GM18861 (cell line): Measurements from ENCODE around the gene LRIG2.
"Not testable (repeated sequence)": the region's sequence is repeated elsewhere in the genome, so short reads cannot be mapped to it uniquely, and the experiment has no call there.

Experiments used
- ATAC-seq: cut with Tn5 transposase; IDR thresholded peaks from one replicate; pipeline ENCODE4 v1.9.1; 2021; ENCODE audit not compliant: unreplicated experiment

Gene LRIG2

DNA sequence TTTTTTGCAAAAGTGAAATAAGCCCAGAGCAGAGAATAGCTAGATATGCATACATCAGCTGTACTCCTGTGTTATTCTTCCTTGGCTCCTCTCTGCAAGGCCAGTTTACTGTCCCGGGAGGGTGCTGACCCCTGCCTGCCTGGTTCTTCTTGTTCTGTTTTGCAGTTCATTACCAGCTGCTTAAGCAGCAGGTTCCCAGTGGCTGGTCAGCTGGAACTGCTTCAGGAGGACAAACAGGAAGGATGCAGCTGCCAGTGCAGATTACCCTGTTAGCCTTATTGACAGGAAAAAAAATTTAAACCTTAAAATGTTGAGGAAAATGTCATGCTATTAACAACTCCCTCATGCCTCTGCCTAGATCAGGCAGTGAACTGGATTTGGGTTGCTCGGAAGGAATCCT, 16.0 kb upstream of the LRIG2 start:
- ATAC-seq = no peak

DNA sequence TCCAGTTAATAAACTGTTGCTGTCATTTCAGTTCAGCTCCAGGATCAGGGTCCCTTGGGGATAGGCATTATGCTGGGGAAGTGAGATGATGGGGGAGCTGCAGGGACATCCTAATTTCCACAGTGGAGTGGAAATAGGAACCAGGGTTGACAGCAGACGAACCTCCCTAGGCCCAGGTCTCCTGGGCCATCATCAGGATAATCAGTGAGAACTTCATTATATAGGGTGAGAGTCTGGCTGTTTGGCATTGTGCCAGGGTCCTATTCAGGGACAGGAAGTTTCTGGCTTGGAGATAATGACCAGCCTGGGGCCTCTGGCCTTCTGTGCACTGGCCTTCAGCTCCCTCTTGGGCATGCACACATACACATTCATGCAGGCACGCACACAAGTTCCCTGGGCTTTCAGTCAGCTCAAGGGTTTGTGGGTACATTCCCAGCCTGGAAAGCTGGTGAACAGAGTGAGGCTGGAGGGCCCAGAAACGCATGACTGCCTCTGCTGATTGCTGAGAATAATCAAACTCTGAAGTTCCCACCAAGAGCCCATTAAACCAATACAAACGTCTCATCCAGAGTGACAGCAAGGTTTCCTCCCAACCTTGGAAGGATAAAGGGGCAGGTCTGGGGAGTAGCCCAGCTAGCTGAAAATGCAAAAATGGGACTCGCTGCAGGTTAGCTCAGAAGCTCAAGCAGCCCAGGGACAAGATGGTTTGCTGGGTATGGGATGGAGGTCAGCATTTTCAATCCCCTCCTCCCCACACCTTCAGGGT, 13.9 kb upstream of the LRIG2 start:
- no peak for ATAC-seq

GRCh38 chr1:113063456-113063855, 9.5 kb upstream of the LRIG2 start:
- not testable (repeated sequence) for ATAC-seq

GRCh38 chr1:113072141-113072756, 749 bp upstream of the LRIG2 start:
- ATAC-seq = no peak

- peak; percentile 10 for ATAC-seq
Observed at GRCh38 chr1:113073479-113073950, 517 bp downstream of the LRIG2 start.

- ATAC-seq = no peak
Observed at GRCh38 chr1:113074237-113074636, 1.2 kb downstream of the LRIG2 start.

- not testable (repeated sequence) for ATAC-seq
Observed at GRCh38 chr1:113077978-113078377, 5.0 kb downstream of the LRIG2 start.

DNA sequence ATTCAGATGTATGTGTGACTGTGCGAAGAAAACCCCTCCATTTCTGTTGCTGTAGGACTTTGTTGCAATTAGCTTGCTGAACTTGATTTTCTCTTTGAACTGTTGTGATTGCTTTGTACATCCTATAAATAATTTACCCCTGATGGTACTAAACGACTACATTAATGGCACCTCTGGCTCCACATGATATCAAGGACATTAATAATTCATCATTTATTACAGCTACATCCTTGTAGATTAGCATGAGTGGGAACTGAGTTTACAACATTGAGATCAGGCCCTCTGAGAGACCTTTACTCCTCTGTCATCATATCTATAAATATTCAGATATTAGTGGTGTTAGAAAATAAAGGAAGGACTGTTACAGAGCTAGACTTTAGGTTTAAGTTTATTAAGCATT, 13.5 kb downstream of the LRIG2 start:
- no peak for ATAC-seq

DNA sequence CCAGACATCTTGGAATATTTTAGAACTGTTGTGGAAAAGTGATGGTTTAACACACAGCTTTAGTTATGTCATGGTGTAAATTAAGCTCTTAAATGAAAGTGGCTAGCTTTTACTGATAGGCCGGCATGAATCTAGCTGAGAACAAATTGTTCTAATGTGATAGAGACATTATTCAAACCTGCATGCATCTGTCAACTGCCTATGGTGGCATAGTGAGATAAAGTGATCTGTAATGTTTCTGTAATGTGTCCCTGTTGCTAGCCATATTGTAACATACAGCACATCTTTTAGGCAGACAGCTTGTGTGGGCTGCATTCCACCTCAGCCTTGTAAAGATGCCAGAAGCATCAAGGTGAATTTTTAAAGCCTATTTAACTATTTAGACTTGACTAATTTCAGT, 16.0 kb downstream of the LRIG2 start:
- no peak for ATAC-seq

DNA sequence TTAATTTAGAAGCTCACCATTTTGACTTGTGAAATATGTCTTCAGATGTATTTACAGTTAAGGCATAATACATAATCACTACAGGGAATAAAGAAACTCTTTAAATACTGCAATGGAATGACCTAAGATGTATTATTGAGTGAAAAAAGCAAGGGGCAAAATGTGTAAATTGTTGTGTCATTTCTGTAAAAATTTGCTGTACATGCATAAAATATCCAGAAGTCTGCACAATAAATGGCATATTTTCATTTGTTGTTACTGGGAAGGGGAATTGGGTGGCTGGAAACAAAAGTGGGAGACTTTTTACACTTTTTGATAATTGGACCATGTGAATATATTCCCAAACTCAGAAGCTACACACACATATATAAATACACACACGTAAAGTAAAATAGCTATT, 17.1 kb downstream of the LRIG2 start:
- ATAC-seq = no peak

DNA sequence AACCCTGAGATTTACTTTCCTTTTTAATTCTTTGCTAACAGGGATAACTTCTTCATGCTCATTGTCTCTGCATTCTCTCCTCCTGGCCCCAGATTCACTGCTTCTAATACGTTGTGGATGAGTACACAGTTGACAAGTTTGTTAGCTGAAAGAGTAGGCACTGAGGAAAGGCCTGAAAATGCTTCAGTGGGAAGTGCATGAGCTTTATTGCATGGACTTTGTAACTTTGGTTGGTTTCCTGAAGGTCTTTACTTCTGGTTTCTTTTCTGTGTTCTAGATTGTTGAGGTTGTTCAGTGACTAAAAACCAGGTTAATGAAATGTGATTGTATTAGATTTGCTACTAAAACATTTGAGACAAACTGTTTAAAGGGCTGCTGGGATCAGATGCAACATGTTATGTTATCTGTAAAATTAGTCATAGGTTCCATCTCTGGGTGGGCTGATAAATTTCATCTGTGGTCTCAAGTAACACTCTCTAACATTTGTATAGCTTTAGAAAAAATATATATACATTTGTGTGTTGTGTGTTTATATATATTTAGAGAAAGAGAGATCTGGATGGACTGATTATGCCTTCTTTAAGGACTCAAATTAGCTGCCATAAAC, 19.1 kb downstream of the LRIG2 start:
- ATAC-seq = no peak

DNA sequence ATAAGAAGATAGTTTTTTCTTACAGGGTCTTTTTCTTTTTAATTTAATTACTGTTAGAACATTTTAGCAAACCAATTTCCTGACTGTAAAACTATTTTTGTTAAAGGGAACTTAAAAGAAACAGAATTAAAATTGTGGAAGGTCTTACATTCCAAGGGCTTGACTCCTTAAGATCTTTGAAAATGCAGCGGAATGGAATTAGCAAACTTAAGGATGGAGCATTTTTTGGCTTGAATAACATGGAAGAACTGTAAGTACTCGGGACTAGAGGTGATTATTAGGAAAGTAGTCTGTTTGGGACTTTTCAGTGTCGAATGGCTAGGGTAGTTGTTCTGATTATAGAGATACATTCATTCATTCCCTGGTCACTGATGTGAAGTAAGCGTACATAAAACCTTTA, 21.5 kb downstream of the LRIG2 start:
- ATAC-seq = no peak

GRCh38 chr1:113095790-113096455, 22.9 kb downstream of the LRIG2 start:
- no peak for ATAC-seq

GRCh38 chr1:113096493-113096892, 23.5 kb downstream of the LRIG2 start:
- no peak for ATAC-seq

GRCh38 chr1:113101588-113101987, 28.6 kb downstream of the LRIG2 start:
- no peak for ATAC-seq

GRCh38 chr1:113103048-113103447, 30.1 kb downstream of the LRIG2 start:
- ATAC-seq = no peak

DNA sequence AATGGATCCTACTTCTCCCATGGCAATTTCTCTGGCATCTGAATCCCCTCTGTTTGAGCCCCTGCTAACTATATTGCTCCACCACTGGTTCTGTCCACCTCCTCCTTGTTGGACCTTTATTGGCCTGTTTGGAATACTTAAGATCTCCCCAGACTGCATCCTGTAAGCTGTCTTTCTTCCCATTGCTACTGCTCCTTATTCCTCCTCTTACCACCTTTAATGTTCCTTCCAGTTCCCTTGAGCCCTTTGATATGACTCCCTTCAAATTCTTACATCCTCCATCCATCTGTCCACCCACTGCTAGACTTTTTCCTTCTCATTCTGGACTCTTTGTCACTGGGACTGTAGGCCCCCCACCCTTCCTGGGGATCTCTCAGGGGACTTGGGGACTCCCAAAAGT, 31.0 kb downstream of the LRIG2 start:
- ATAC-seq = no peak

DNA sequence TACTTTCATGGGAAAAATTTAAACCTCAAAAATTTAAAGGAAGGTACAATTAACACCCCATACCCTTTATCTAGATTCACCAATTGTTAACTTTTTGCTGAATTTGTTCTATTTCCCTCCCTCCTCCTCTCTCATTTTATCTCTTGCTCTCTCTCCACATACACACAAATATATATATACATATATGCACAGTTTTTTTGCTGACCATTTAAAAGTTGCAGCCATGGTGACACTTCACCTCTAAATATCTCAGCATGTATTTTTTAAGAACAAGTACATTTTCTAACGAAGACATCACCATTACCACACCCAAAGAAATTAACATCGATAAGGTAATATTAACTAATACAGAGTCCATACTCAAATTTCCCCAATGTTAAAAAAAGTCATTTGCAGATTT, 33.9 kb downstream of the LRIG2 start:
- no peak for ATAC-seq

DNA sequence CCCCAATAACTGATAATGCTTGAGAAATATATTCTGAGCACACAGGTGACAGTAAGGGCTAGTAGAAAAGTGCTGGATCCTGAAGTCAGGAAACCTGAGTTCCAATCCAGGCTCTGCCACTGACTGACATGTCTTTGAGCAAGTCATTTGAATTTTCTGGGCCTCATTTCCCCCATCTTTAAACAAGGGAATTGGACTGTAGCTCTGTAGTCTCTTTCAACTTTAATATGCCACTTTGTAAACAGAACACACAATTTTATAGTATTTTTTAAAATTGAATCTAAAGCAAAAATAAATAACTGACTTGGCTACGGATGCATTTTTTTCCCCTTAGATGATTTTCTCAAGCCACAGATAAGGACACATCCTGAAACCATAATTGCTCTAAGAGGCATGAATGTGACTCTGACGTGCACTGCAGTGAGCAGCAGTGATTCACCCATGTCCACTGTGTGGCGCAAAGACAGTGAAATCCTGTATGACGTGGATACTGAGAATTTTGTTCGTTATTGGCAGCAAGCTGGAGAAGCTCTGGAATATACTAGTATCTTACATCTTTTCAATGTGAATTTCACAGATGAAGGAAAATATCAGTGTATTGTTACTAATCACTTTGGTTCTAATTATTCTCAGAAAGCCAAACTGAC, 37.0 kb downstream of the LRIG2 start:
- no peak for ATAC-seq

GRCh38 chr1:113118266-113118665, 45.3 kb downstream of the LRIG2 start:
- ATAC-seq = no peak

- ATAC-seq = no peak
Observed at GRCh38 chr1:113123737-113124136, 50.7 kb downstream of the LRIG2 start.
